ENCODE measurements around the gene NLGN4X.

NLGN4X gene

DNA sequence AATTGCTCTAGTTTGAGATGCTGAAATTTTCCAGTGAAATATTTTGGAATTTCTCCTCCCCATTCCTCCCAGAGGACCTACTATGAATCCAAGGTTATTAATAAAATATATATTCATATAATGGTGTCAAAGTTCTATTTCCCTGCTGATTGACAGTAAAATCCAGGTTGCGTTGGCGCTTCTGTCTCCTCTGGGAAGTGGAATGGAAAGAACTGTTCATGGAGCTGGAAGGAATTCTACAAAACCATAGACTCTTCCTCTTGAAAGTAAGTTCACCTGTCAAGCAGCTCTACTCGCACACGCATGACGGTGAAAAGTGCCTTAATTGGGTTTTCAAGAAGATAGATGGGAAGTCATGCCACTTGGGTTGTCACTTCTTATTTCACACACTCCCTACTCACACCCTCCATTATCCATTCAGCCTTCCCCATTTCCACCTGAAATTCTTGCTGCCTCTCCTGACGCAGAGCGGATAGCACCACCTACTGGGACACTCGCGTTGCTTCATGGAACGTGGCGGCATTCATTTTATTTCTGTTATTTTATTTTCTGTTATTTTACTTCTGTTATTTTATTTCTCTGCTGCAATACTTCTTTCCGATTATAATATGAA lies 351.6 kb downstream of the NLGN4X start:
- ChIA-PET POLR2A (ENCODE audit: low non-redundant PET) (no interaction called here), CTCF (no interaction called here)
- no peak overlapping the region for H3K27ac ChIP-seq
- DNase-seq (ENCODE audit: low spot score): no peak
- TF ChIP-seq, protein P1, sequence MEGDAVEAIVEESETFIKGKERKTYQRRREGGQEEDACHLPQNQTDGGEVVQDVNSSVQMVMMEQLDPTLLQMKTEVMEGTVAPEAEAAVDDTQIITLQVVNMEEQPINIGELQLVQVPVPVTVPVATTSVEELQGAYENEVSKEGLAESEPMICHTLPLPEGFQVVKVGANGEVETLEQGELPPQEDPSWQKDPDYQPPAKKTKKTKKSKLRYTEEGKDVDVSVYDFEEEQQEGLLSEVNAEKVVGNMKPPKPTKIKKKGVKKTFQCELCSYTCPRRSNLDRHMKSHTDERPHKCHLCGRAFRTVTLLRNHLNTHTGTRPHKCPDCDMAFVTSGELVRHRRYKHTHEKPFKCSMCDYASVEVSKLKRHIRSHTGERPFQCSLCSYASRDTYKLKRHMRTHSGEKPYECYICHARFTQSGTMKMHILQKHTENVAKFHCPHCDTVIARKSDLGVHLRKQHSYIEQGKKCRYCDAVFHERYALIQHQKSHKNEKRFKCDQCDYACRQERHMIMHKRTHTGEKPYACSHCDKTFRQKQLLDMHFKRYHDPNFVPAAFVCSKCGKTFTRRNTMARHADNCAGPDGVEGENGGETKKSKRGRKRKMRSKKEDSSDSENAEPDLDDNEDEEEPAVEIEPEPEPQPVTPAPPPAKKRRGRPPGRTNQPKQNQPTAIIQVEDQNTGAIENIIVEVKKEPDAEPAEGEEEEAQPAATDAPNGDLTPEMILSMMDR (conservative IDR thresholded peaks at IDR 0.05; ENCODE audit: low read depth): no peak

DNA sequence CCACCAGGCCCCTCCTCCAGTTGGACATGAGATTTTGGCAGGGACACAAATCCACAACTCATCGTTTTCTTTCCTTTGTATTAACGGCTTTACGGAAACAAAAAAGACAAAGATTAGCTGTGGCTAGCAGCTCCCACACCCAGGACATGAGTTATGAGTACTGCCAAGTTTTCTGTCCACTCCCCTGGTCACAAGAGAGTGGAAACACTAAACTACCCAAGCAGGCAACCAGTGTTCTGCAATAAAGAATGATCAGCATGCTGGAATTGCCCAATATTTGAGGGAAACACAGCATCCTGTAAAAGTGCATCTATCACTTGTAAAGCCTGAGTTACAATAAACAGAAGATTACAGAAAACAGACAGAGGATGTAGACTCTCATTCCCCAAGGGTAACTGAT lies 358.4 kb downstream of the NLGN4X start:
- no peak for DNase-seq (ENCODE audit: low spot score)
- TF ChIP-seq, protein P1 (conservative IDR thresholded peaks at IDR 0.05; ENCODE audit: low read depth): no peak
- POLR2A ChIA-PET (ENCODE audit: low non-redundant PET): no interaction called here
- CTCF ChIA-PET: no interaction called here
- no peak overlapping the region for H3K27ac ChIP-seq

DNA sequence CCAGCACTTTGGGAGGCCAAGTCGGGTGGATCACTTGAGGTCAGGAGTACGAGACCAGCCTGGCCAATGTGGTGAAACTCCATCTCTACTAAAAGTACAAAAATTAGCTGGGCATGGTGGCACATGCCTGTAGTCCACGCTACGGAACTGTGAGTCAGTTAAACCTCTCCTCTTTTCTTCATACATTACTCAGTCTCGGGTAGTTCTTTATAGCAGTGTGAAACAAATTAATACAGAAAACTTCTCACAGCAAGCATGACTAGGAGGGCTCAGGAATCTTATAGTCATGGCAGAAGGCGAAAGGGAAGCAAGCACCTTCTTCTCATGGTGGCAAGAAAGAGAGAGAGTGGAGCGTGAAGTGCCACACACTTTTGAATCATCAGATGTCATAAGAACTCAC lies 358.9 kb downstream of the NLGN4X start:
- DNase-seq (ENCODE audit: low spot score): no peak
- H3K27ac ChIP-seq: no peak overlapping the region
- TF ChIP-seq, protein P1 (conservative IDR thresholded peaks at IDR 0.05; ENCODE audit: low read depth): no peak
- ChIA-PET POLR2A (ENCODE audit: low non-redundant PET) (no interaction called here), CTCF (no interaction called here)

DNA sequence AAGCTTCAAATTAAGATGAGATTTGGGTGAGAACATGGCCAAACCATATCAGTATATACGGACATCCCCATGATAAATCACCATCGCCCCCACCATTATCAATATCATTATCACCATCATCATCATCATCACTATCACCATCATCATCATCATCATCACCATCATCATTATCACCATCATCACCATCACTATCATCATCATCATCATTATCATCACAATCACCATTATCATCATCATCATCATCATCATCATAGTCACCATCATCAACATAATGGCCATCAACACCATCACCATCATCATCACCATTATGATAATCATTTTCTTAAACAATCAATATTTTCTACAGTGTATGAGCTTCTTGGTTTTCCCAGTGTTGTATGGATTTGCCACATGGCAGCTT lies 360.9 kb downstream of the NLGN4X start:
- ChIA-PET POLR2A (ENCODE audit: low non-redundant PET) (no interaction called here), CTCF (no interaction called here)
- TF ChIP-seq, protein P1 (conservative IDR thresholded peaks at IDR 0.05; ENCODE audit: low read depth): no peak

DNA sequence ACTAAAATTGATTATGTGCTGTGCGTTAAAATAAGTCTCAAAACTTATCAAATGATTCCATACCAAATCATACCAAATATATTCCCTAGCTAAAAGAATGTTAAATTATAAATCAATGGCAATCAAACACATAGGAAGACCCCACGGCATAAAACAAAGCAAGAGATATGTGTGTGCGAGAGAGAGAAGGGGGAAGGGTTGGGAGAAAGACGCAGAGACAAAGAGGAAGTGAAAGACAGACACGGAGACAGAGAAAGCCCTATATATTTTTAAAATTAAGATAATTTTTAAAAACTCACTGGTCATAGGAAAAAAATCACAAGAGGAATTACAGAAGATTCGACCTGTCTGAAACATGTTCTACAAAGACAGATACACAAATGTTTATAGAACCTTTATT lies 371.4 kb downstream of the NLGN4X start:
- POLR2A ChIA-PET (ENCODE audit: low non-redundant PET): no interaction called here
- no peak for DNase-seq (ENCODE audit: low spot score)
- CTCF ChIA-PET: interaction anchor here (0.7 kb wide), 1 partner anchor 1006 kb away, joined by 3 read pairs; no protein-coding TSS in a partner anchor
- TF ChIP-seq, protein P1 (conservative IDR thresholded peaks at IDR 0.05; ENCODE audit: low read depth): no peak
- H3K27ac ChIP-seq: no peak overlapping the region

More for the DNA sequence above, 360.9 kb downstream of the NLGN4X start:
- DNase-seq (ENCODE audit: low spot score): no peak
- H3K27ac ChIP-seq: no peak overlapping the region

DNA sequence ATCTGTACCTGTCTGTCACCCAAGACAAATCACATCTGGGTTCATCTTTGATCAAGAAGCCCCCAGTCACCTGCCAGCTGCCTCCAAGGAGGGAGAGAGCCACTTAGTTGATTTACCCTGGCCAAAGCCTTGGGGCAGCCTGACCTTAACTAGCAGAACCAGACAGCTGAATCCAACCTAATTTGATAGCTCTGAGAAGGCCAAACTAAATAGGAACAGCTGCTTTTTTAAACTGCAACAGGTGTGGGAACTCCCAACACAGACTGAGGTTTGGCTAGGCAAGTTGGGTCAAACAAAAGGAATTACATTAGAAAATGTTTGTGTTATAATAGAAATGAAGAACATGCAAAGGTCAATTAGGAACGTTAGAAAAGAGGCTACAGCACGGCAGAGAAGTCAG lies 375.7 kb downstream of the NLGN4X start:
- no peak for DNase-seq (ENCODE audit: low spot score)
- TF ChIP-seq, protein P1 (conservative IDR thresholded peaks at IDR 0.05; ENCODE audit: low read depth): no peak
- H3K27ac ChIP-seq: no peak overlapping the region
- ChIA-PET POLR2A (ENCODE audit: low non-redundant PET) (no interaction called here), CTCF (no interaction called here)

Data from RWPE1 (cell line).